D721Med (cell line): ENCODE results near the gene COX6B2.
"Not testable (repeated sequence)": the region's sequence is repeated elsewhere in the genome, so short reads cannot be mapped to it uniquely, and the experiment has no call there.

Experiments
- DNase-seq: peaks from one replicate; pipeline ENCODE4 v3.0.0; 2011; ENCODE audit warnings: low spot score; ENCODE audit not compliant: insufficient read length
- FAIRE-seq: peaks from 2 replicates; lab custom pipeline; 2011; peaks lifted over from hg19 to GRCh38; lab: Jason Lieb, UNC
- TF ChIP-seq, protein P1 (sequence below): IDR thresholded peaks from 2 replicates; pipeline ENCODE4 v1.5.1; 2012; ENCODE audit warnings: mild to moderate bottlenecking, control low read depth; ENCODE audit not compliant: insufficient read depth; ENCODE audit errors: missing control alignments

COX6B2 gene, protein sequence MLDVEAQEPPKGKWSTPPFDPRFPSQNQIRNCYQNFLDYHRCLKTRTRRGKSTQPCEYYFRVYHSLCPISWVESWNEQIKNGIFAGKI

DNA sequence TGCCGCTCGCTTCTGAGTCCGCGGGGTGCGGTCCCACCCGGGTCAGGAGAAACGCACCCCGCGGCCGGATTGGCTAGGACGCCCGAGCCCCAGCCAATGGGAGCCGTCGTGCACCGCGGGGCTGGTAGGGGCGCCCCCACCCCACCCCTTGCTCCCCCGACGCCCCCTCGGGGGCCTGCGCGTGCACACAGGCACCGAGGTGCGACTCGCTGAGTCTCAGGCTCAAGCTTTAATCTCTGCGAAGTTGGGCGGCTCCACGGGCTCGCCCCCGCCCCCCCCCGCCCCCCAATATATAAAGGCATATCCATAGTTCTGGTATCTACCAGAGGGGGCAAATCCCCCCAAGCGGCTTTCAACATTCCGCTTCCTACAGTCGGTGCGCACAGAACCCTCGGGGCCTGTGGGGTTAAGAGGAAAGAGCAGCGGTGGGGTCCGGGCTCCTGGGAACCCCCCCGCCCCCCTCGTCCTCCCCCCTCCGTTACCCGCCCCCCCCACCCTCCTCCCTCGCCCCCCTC is at the start of gene COX6B2:
COX6B2 (minus strand) TSS at position 22 of the 515 bp plus-strand sequence. CDS start 198 bp downstream, outside the sequence.
- DNase-seq = no peak
- FAIRE-seq = no peak
- TF ChIP-seq, protein P1, sequence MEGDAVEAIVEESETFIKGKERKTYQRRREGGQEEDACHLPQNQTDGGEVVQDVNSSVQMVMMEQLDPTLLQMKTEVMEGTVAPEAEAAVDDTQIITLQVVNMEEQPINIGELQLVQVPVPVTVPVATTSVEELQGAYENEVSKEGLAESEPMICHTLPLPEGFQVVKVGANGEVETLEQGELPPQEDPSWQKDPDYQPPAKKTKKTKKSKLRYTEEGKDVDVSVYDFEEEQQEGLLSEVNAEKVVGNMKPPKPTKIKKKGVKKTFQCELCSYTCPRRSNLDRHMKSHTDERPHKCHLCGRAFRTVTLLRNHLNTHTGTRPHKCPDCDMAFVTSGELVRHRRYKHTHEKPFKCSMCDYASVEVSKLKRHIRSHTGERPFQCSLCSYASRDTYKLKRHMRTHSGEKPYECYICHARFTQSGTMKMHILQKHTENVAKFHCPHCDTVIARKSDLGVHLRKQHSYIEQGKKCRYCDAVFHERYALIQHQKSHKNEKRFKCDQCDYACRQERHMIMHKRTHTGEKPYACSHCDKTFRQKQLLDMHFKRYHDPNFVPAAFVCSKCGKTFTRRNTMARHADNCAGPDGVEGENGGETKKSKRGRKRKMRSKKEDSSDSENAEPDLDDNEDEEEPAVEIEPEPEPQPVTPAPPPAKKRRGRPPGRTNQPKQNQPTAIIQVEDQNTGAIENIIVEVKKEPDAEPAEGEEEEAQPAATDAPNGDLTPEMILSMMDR = no peak

DNA sequence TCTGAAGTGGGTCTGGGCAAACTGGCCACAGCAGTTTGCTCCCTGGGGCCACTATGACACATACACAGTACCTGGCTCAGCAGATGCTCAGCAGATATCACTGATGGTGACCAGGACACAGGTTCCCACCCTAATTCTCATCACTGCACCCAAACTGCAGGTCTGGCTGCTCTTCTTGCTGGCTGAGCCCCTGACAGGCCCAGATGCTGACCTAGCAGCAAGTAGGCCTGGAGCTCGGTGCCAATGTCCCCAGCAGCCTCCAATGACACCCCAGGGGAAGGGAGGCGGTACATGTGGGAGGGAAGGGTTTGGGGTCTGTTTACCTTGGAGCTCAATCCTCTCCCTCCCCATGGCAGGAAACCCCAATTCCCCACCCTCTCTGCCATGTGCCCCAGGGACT is 48.0 kb upstream of the COX6B2 start:
- FAIRE-seq = no peak
- TF ChIP-seq, protein P1 = no peak
- DNase-seq = no peak

GRCh38 chr19:55401390-55401789 is 46.9 kb upstream of the COX6B2 start:
- DNase-seq, FAIRE-seq: not testable (repeated sequence)

GRCh38 chr19:55400281-55401087 is 46.0 kb upstream of the COX6B2 start:
- TF ChIP-seq, protein P1 = no peak
- DNase-seq = peak; percentile 93

DNA sequence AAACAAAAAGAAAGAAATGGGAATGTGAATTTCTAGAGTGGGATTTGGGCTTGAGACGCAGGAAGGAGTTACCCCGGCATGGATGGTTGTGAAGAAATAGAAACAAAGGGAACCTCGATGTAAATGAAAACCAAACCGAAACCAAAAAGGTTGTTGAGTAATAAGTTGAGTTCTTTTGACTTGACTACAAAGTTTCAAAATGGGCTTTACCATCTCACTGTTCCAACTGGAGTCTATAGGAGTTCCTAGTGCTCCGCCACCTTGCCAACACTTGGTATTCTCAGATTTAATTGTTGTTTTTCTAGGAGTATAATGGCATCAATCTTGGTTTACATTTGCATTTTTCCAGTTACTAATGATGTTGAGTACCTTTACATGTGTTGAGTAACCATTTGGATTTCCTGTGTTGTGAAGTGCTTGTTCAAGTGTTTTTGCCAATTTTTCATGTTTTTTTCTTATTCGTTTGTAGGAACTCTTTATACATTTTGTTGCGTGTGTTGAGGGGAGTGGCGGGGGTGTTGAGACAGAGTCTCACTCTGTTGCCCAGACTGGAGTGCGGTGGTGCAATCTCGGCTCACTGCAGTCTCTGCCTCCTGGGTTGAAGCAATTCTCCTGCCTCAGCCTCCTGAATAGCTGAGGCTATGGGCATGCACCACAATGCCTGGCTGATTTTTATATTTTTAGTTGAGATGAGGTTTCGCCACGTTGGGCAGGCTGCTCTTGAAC is 43.8 kb upstream of the COX6B2 start:
- TF ChIP-seq, protein P1 = no peak
- DNase-seq (no peak), FAIRE-seq (no peak)

More at GRCh38 chr19:55400281-55401087, 46.0 kb upstream of the COX6B2 start:
- no peak for FAIRE-seq

GRCh38 chr19:55392820-55393761 is 38.6 kb upstream of the COX6B2 start:
- FAIRE-seq = no peak
- DNase-seq = no peak
- TF ChIP-seq, protein P1 = no peak
